ENCODE results near the gene PRELID2. TPM values are rescaled to one million over a fixed set of nuclear protein-coding genes. Genes with fewer than 3 reads are reported as not detected.

PRELID2 gene
- polyA plus RNA-seq, 1 donor (not counting 4 experiments of a cell fraction or from before 2014, with no cell fraction given) = 5.1 TPM

DNA sequence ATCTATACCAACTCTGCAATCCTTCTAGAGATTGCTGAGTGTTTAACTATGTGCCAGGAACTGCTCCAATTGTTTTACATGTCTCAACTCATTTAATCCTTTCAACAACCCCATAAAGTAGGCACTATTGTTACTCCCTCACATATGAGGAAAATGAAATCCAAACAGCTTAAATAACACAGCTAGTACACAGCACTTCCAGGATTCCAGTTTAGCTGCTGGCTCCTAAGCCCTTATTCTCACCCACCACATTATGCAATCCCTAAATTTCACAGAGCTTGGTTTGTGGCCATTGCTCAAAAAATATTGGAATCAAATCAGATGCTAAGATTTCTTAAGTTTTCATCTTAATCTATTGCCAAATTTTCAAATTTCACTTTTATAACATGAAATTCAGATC lies 84.9 kb downstream of the PRELID2 start:
- no peak overlapping the region for H3K4me3 ChIP-seq (ENCODE audit: control insufficient read depth in 2 of 3, extremely low read depth in 1 of 3, insufficient read depth in 2 of 3, low read depth in 1 of 3, low read length in 3 of 3)
- no peaks in the 10 kb centered on the region for H4K20me1 ChIP-seq (ENCODE audit: control insufficient read depth, extremely low read depth, insufficient read depth, low read length)
- no peaks in the 10 kb centered on the region for H3K9me3 ChIP-seq (ENCODE audit: control insufficient read depth, low read depth, low read length)
- dilution Hi-C loops (cut with MboI; ENCODE audit: extremely low pct_ligation_motif_present, low sequenced_read_pairs) = no loop called here
- DNase-seq (ENCODE audit: low read depth, low spot score) (no peak), FAIRE-seq (no peak)
- H3K9ac ChIP-seq (ENCODE audit: control insufficient read depth, extremely low read depth, insufficient read depth, low read length) = no peak overlapping the region
- no peak overlapping the region for H3K4me2 ChIP-seq (ENCODE audit: control insufficient read depth, extremely low read depth, insufficient read depth, low read depth, low read length)
- no peaks in the 10 kb centered on the region for H3K79me2 ChIP-seq (ENCODE audit: control insufficient read depth, insufficient read depth, low read length)
- TF ChIP-seq, protein P1, sequence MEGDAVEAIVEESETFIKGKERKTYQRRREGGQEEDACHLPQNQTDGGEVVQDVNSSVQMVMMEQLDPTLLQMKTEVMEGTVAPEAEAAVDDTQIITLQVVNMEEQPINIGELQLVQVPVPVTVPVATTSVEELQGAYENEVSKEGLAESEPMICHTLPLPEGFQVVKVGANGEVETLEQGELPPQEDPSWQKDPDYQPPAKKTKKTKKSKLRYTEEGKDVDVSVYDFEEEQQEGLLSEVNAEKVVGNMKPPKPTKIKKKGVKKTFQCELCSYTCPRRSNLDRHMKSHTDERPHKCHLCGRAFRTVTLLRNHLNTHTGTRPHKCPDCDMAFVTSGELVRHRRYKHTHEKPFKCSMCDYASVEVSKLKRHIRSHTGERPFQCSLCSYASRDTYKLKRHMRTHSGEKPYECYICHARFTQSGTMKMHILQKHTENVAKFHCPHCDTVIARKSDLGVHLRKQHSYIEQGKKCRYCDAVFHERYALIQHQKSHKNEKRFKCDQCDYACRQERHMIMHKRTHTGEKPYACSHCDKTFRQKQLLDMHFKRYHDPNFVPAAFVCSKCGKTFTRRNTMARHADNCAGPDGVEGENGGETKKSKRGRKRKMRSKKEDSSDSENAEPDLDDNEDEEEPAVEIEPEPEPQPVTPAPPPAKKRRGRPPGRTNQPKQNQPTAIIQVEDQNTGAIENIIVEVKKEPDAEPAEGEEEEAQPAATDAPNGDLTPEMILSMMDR (optimal IDR thresholded peaks at IDR 0.05 in 1 of 3, IDR thresholded peaks at IDR 0.05 in 1 of 3, conservative IDR thresholded peaks at IDR 0.05 in 1 of 3; ENCODE audit: extremely low read depth in 1 of 3, insufficient read depth in 2 of 3, low read length in 3 of 3) = no peak
- no peak for TF ChIP-seq EZH2 (IDR thresholded peaks at IDR 0.05; ENCODE audit: low read length)
- no peaks in the 10 kb centered on the region for H3K9me1 ChIP-seq (ENCODE audit: control insufficient read depth, extremely low read depth, insufficient read depth, low read length)
- no peaks in the 10 kb centered on the region for H3K27me3 ChIP-seq (ENCODE audit: control insufficient read depth, extremely low read depth, insufficient read depth, low read length)
- no peaks in the 10 kb centered on the region for H3K36me3 ChIP-seq (ENCODE audit: control insufficient read depth in 2 of 2, extremely low read depth in 1 of 2, insufficient read depth in 2 of 2, low read length in 2 of 2)
- H2AFZ ChIP-seq (ENCODE audit: control insufficient read depth, low read length) = no peak overlapping the region
- H3K4me1 ChIP-seq (ENCODE audit: control insufficient read depth, extremely low read depth, insufficient read depth, low read length) = no peaks in the 10 kb centered on the region
- H3K27ac ChIP-seq (ENCODE audit: control insufficient read depth, insufficient read depth, low read length) = no peak overlapping the region

DNA sequence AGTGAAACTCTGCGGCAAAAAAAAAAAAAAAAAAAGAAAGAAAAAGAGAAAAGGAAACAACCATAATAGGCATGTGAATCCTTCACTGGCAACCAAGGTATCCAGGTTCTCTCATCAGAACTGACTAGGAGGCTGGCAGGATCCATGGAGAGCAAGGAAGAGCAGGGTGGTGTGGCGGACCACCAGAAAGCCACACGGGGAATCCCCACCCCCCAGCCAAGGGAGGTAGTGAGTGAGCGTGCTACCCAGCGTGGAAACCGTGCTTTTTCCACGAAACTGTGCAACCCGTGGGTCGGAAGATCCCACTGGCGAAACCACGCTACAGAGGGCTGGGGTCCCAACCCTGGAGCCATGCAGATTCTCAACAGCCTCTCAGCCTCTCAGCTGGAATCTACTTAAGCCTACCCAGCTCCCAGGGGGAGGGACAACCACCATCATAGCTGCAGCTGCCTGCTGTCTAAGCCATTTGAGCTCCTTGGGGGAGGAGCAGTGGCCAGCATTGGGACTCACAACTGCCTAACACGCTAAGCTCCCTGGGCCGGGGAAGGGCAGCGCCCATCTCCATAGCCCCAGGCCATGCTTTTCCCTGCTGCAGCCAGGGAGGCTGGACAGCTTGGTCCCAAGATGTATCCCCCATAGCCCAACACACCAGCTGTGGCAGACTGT lies 91.6 kb downstream of the PRELID2 start:
- Histone ChIP-seq H3K9me3 (ENCODE audit: control insufficient read depth, low read depth, low read length) (no peaks in the 10 kb centered on the region), H3K9ac (ENCODE audit: control insufficient read depth, extremely low read depth, insufficient read depth, low read length) (no peak overlapping the region), H3K27me3 (ENCODE audit: control insufficient read depth, extremely low read depth, insufficient read depth, low read length) (no peaks in the 10 kb centered on the region), H3K4me3 (ENCODE audit: control insufficient read depth in 2 of 3, extremely low read depth in 1 of 3, insufficient read depth in 2 of 3, low read depth in 1 of 3, low read length in 3 of 3) (no peak overlapping the region), H3K4me1 (ENCODE audit: control insufficient read depth, extremely low read depth, insufficient read depth, low read length) (no peaks in the 10 kb centered on the region), H3K27ac (ENCODE audit: control insufficient read depth, insufficient read depth, low read length) (no peak overlapping the region), H4K20me1 (ENCODE audit: control insufficient read depth, extremely low read depth, insufficient read depth, low read length) (no peaks in the 10 kb centered on the region), H3K79me2 (ENCODE audit: control insufficient read depth, insufficient read depth, low read length) (no peaks in the 10 kb centered on the region), H3K9me1 (ENCODE audit: control insufficient read depth, extremely low read depth, insufficient read depth, low read length) (no peaks in the 10 kb centered on the region), H3K4me2 (ENCODE audit: control insufficient read depth, extremely low read depth, insufficient read depth, low read depth, low read length) (no peak overlapping the region), H2AFZ (ENCODE audit: control insufficient read depth, low read length) (no peak overlapping the region), H3K36me3 (ENCODE audit: control insufficient read depth in 2 of 2, extremely low read depth in 1 of 2, insufficient read depth in 2 of 2, low read length in 2 of 2) (no peaks in the 10 kb centered on the region)
- TF ChIP-seq EZH2 (IDR thresholded peaks at IDR 0.05; ENCODE audit: low read length) = no peak
- no peak for DNase-seq (ENCODE audit: low read depth, low spot score)
- dilution Hi-C loops (cut with MboI; ENCODE audit: extremely low pct_ligation_motif_present, low sequenced_read_pairs) = no loop called here
- no peak for FAIRE-seq

DNA sequence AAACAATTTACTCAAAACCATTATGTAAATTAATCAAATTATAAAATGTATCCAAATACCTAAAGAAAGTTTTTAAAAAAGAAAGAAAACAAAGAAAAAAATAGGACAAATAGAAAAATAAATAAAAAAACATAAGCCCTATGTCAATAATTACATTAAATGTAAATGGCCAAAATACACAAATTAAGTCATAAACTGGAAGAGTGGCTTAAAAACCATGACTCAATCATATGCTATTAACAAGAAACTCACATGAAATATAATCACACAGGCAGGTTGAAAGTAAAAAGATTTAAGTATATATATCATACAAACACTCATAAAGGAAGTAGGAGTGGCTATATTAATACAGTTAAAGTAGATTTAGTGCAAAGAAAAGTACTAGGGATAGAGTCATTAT lies 95.3 kb downstream of the PRELID2 start:
- H4K20me1 ChIP-seq (ENCODE audit: control insufficient read depth, extremely low read depth, insufficient read depth, low read length) = no peaks in the 10 kb centered on the region
- no peak for DNase-seq (ENCODE audit: low read depth, low spot score)
- no peaks in the 10 kb centered on the region for H3K79me2 ChIP-seq (ENCODE audit: control insufficient read depth, insufficient read depth, low read length)
- no peaks in the 10 kb centered on the region for H3K36me3 ChIP-seq (ENCODE audit: control insufficient read depth in 2 of 2, extremely low read depth in 1 of 2, insufficient read depth in 2 of 2, low read length in 2 of 2)
- H3K27me3 ChIP-seq (ENCODE audit: control insufficient read depth, extremely low read depth, insufficient read depth, low read length) = no peaks in the 10 kb centered on the region
- H3K4me3 ChIP-seq (ENCODE audit: control insufficient read depth in 2 of 3, extremely low read depth in 1 of 3, insufficient read depth in 2 of 3, low read depth in 1 of 3, low read length in 3 of 3) = no peak overlapping the region
- dilution Hi-C loops (cut with MboI; ENCODE audit: extremely low pct_ligation_motif_present, low sequenced_read_pairs) = no loop called here
- TF ChIP-seq, protein P1 (optimal IDR thresholded peaks at IDR 0.05 in 1 of 3, IDR thresholded peaks at IDR 0.05 in 1 of 3, conservative IDR thresholded peaks at IDR 0.05 in 1 of 3; ENCODE audit: extremely low read depth in 1 of 3, insufficient read depth in 2 of 3, low read length in 3 of 3) = no peak
- no peak for TF ChIP-seq EZH2 (IDR thresholded peaks at IDR 0.05; ENCODE audit: low read length)
- no peak overlapping the region for H3K9ac ChIP-seq (ENCODE audit: control insufficient read depth, extremely low read depth, insufficient read depth, low read length)
- H2AFZ ChIP-seq (ENCODE audit: control insufficient read depth, low read length) = no peak overlapping the region
- H3K4me2 ChIP-seq (ENCODE audit: control insufficient read depth, extremely low read depth, insufficient read depth, low read depth, low read length) = no peak overlapping the region
- no peak for FAIRE-seq
- no peak overlapping the region for H3K27ac ChIP-seq (ENCODE audit: control insufficient read depth, insufficient read depth, low read length)
- no peaks in the 10 kb centered on the region for H3K9me1 ChIP-seq (ENCODE audit: control insufficient read depth, extremely low read depth, insufficient read depth, low read length)
- H3K4me1 ChIP-seq (ENCODE audit: control insufficient read depth, extremely low read depth, insufficient read depth, low read length) = no peaks in the 10 kb centered on the region
- H3K9me3 ChIP-seq (ENCODE audit: control insufficient read depth, low read depth, low read length) = no peaks in the 10 kb centered on the region
